GM19438 (cell line): ENCODE results near the gene NRP1.

ENCODE experiments used
- ATAC-seq: cut with Tn5 transposase; IDR thresholded peaks from one replicate; pipeline ENCODE4 v1.9.1; 2021; ENCODE audit warnings: low read depth; ENCODE audit not compliant: unreplicated experiment

Gene NRP1

DNA sequence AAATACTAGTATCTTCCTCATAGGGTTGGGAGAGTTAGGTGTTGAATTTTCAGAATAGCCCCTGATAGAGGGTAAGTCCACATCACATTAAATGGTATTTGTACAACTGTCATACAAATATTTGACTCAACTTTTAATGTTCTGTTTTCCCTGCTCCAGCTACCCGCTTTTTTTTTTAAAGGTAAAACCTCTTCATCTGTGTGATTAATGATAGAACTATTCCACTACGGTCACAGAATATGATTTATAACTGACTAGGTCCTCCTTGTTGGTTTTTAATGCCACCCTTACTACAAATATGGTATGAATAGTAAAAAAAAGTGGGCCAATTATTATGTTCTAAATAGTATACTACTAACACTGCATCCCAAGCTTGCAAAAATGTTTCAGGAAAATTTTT lies 15.6 kb upstream of the NRP1 start:
- no peak for ATAC-seq

DNA sequence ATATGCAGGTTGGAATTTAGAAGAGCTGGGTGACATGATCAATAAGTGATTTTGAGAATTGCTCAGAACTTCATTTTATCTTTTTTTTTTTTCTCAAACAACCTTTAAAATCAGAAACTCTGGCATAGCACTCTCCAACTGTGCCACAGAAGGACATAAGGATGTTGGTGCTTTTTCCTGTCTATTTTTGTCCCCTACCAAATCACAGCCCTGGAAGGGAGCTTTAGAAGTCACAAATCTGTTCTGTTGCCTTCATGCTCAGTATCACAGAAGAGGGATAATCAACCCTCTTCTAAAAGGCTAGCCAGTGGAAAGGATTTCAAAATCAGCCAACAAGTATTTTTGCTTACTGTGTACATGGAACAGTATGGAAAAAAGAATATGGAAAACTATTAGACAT lies 14.8 kb upstream of the NRP1 start:
- no peak for ATAC-seq

- ATAC-seq, result no peak
Measured at GRCh38 chr10:33347211-33347610, 12.7 kb upstream of the NRP1 start.

- no peak for ATAC-seq
Measured at GRCh38 chr10:33345236-33345635, 10.8 kb upstream of the NRP1 start.

DNA sequence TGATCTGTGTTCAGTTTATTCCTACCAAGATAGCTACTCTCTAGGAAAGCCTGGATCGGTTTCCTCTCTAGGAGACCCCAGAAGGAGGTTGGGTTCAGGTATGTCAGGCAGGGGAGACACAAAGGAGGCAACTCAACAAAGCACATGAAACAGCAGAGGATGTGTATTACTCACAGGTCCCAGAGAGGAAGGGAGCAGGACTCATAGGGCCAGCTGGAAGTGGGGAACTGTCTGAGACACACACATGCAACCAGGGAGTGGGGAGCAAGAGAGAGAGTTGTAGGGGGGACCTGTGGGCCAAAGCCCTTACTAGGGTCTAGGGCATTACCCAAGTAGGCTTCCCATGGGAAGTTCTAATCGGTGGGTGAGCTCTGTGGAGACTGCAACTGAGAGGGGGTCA lies 10.2 kb upstream of the NRP1 start:
- no peak for ATAC-seq

DNA sequence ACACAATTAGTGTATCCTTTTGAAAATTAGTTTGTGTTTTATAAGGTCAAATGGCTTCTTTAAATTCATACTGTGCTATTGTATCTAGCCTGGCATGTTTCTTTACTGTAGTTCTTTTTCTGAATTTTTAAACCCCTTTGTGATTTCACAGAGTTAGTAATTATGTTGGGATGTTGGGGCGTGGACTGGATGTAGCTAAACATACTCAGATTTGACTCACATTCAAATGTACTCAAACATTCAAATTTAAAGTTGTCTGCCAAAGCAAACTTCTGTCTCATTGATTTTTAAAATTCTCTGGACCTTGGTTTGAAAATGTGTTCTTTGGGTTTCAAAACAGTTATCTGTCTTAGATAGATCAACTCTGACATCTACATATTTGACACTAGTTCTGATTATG lies 7.2 kb upstream of the NRP1 start:
- no peak for ATAC-seq

- no peak for ATAC-seq
Measured at GRCh38 chr10:33337326-33337957, 3.0 kb upstream of the NRP1 start.

- no peak for ATAC-seq
Measured at GRCh38 chr10:33336582-33337325, 2.3 kb upstream of the NRP1 start.

DNA sequence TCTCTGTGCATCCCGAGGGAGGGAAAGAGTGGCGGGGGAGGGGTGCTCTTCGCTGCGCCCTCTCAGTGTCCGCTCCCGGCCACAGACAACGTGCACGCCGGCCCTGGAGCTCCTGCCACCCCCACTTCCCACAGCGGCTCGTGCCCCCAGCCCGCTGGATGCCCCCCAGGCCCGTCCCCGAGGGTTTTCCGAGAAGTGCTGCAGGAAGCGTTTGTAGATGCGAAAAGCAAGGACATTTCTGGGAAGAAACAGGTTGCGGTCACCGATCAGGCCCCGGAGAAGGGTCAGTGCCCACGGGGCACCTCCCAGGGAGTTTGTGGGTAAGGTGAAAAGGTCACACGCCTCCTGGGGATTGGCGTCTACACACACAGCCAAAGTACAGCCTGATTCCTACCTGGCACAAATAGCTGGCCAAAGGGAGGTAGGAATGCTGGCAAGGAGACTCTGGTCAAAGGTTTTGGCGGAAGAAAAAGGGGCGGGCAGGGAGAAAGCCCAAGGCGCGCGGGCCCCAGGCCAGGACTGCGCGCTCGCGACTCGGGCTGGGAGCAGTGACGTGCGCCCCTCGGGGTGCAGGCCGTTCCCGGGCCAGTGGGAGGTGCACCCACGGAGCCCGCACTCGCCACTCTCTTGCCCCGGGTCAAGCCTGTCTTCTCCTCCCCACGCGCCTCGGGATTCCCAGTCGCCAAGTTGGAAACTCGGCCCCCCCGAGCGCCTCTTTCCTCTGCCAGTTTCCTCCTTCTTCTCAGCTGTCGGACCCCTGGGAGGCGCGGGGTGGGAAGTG lies 1.5 kb upstream of the NRP1 start:
- no peak for ATAC-seq

DNA sequence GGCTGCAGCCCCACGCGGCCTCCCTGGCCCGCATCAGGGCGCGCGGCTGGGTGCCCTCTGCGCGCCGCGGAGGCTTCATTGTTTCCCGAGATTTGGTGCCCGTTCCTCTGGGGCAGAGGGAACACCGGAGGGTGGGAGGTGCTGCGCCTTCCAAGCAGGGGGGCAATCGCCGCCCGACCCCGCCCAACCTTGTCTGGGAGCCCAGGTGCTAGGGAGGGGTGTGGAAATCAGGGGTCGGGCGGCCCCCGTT lies 1.0 kb upstream of the NRP1 start:
- no peak for ATAC-seq

DNA sequence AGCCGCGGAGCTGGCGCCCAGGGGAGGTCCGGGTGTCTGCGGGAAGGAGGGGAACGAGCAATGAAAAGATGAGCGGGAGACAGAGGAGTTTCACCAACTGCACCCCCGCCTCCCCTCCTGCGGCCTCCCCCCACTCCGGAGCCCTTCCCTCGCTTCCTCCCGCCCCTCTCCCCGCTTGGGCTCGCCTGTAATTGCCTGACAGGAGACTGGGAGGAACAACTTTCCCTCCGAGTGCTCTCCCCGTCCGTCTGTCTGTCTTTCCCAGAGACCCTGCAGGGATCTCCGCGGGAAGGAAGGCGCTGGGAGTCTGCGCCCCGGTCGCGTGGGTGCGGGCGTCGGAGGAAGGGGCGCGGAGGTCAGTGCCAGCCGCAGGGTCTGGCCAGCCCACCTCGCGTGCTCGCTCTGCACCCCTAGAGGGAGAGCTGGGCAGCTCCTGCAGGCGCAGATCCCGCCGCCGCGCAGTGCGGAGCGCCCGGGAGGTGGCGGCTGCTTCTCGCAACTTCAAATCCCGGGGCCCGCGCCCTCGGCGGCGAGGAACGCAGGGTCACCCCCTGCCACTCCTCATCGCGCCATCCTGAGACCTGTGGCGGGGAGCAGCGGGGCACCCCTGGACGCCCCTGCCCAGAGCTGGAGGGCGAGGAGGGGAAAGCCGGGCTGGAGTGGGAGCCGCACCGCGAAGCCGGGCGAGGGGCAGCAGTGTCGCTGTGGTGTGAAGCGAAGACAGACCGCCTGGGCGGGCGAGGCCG lies 511 bp upstream of the NRP1 start:
- ATAC-seq, result no peak

DNA sequence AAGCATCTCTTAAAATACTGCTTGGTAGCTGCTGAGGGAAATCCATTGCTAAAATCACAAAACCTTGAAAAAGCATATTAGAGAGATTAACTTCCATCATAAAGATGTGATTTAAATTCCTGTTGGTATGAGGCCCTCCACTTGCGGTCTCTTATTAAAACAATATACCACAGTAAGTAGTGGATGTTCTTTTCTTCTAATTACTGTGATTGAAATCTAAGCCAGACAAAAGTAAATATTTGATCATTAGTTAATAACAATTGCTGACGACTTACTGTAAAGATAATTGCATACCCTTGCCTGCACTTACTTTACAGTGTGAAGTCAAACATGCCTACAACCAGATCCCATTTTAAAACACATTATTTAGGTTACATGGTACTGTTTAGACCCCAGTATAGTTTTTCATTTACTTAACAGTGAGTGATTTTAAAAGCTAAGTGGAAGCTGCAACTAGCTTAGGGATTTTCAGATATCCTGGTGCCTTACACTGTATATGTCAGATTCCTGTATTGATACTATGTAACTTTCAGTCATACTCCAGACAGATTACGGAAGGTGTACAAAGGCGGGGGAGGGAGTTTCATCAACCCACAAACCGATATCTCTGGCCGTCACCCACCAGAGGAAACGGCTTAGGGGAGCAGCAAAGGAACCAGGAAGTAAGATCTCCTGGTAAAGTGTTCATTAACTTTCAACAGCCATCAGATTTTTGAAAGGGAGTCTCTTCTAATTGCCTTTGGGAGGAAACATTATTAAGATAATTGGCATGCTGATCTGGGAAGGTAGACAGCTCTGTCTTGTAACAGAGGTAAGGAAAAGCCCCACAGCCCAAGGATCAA lies 986 bp downstream of the NRP1 start:
- peak; percentile 52 for ATAC-seq

- ATAC-seq, result no peak
Measured at GRCh38 chr10:33332183-33333065, 2.0 kb downstream of the NRP1 start.

GRCh38 chr10:33331379-33331694 lies 3.1 kb downstream of the NRP1 start:
- ATAC-seq, result no peak

GRCh38 chr10:33330543-33331378 lies 3.7 kb downstream of the NRP1 start:
- no peak for ATAC-seq

DNA sequence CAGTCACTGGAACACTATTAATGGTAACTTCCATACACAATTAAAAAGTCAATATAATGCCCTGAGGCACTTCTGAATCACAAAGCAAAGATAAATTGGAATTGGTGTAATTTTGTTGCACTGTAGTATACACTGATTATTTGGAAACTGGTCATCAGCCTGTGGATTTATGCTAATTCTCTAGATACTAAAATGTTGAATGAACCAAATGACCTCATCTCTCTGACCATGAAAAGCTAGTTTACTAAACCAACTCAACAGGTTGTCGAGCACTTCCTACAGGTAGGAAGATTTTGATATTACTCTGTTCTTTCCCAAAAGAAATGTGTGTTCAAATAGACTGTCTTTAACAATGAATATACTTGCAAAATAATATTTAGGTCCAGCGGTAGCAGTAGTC lies 5.3 kb downstream of the NRP1 start:
- ATAC-seq, result no peak

GRCh38 chr10:33328253-33328652 lies 6.2 kb downstream of the NRP1 start:
- no peak for ATAC-seq

DNA sequence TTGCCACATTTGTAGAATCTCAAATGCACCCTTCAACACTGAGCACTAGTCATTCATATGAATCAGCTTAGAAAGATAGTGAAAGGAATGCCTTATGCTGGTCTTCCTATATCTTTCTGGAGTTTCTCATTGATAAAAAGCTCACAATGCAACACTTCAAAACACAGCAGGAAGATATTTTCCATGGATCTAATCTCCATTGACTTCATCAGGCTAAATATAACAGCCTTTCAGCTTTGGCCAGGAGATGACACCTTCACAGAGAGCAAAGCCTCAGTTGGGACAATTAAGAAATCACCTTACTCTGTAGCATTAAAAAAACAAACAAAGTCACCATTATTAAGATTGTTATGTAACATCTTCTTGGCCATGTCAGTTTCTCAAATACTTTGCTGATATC lies 6.7 kb downstream of the NRP1 start:
- ATAC-seq, result no peak

DNA sequence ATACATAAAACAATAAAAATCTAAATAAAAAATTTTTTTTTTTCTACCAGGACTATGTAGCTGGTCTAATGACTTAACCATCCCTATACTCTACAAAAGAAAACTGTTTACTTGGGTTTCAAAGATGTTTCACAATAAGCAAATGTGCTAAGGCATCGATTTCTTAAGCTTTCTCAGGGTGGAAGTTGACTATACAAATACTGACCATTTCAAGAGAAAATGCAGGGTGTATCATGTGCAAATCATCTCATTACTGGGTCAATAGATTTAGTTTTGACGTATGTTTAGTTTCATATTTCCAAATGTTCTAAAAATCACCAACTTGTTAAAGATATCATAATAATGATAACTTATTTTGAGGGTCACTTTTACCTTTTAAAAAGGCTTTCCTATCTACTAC lies 7.5 kb downstream of the NRP1 start:
- ATAC-seq, result no peak
